KMS-11 (cell line): ENCODE measurements around the gene CRYM.
"Not testable (repeated sequence)": the region's sequence is repeated elsewhere in the genome, so short reads cannot be mapped to it uniquely, and the experiment has no call there.

Experiments
- H2AFZ ChIP-seq: fragments of 200-600 bp; sonication (generic); 2 replicates; pipeline ENCODE4 v1.6.1; 2016; ENCODE audit warnings: antibody characterized with exemption, mixed run types, low read depth
- H3K27ac ChIP-seq: fragments of 200-600 bp; sonication (generic); 2 replicates; pipeline ENCODE4 v1.6.1; 2016; ENCODE audit warnings: mild to moderate bottlenecking, mixed run types
- H3K27me3 ChIP-seq: fragments of 200-600 bp; sonication (generic); 2 replicates; pipeline ENCODE4 v1.6.1; 2017; ENCODE audit warnings: mild to moderate bottlenecking, low read depth, mixed run types, moderate library complexity; ENCODE audit not compliant: insufficient read depth
- H3K36me3 ChIP-seq: fragments of 200-600 bp; sonication (generic); 2 replicates; pipeline ENCODE4 v1.6.1; 2017; ENCODE audit warnings: mild to moderate bottlenecking, mixed run types; ENCODE audit not compliant: insufficient read depth
- H3K4me1 ChIP-seq: fragments of 200-600 bp; sonication (generic); 2 replicates; pipeline ENCODE4 v1.6.1; 2016; ENCODE audit warnings: mild to moderate bottlenecking, low read depth, mixed run types; ENCODE audit not compliant: poor library complexity, severe bottlenecking
- H3K4me2 ChIP-seq: fragments of 200-600 bp; sonication (generic); 2 replicates; pipeline ENCODE4 v1.7.0; 2016; ENCODE audit warnings: mild to moderate bottlenecking, mixed run types
- H3K4me3 ChIP-seq: fragments of 200-600 bp; sonication (generic); IDR thresholded peaks from 2 replicates; pipeline ENCODE4 v1.6.1; 2017; ENCODE audit warnings: low read depth, low read length, mixed read lengths; ENCODE audit not compliant: insufficient read depth
- H3K79me2 ChIP-seq: fragments of 200-600 bp; sonication (generic); 2 replicates; pipeline ENCODE4 v1.6.1; 2016; ENCODE audit warnings: low read depth, mixed run types; ENCODE audit not compliant: insufficient read depth
- H3K9ac ChIP-seq: fragments of 200-600 bp; sonication (generic); 2 replicates; pipeline ENCODE4 v1.6.1; 2016; ENCODE audit warnings: mild to moderate bottlenecking, mixed run types
- H4K20me1 ChIP-seq: fragments of 200-600 bp; sonication (generic); 2 replicates; pipeline ENCODE4 v1.6.1; 2016; ENCODE audit warnings: mild to moderate bottlenecking, mixed run types; ENCODE audit not compliant: insufficient read depth
- TF ChIP-seq, protein P1 (sequence below): fragments of 200-600 bp; sonication (generic); conservative IDR thresholded peaks from 2 replicates; pipeline ENCODE4 v1.6.1; 2017; ENCODE audit warnings: low read depth, mild to moderate bottlenecking, antibody characterized with exemption, low read length, moderate library complexity, mixed read lengths

CRYM gene

DNA sequence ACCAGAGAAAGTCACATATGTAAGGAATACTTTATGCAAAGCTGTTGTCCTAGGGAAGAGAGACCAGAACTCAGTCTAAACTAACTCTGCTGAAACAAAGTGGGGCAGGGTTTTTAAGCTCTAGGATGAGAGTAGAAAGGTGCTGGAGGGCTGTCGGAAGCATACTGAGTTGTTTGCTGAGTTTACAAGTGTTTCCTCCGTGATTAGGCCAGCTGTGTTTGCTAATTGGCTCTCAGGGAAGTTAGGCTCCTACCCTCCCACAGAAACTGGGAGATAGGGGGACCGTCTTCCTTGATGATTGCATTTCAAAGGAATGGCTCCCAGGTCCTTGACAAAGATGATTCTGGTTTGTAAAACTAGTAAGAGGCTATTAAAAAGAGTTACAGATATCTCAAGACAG, 24.4 kb upstream of the CRYM start:
- H3K27me3 ChIP-seq: no peaks in the 10 kb centered on the region
- H3K79me2 ChIP-seq: no peaks in the 10 kb centered on the region
- peaks cover 18% of the 10 kb centered on the region for H3K4me1 ChIP-seq
- TF ChIP-seq, protein P1, sequence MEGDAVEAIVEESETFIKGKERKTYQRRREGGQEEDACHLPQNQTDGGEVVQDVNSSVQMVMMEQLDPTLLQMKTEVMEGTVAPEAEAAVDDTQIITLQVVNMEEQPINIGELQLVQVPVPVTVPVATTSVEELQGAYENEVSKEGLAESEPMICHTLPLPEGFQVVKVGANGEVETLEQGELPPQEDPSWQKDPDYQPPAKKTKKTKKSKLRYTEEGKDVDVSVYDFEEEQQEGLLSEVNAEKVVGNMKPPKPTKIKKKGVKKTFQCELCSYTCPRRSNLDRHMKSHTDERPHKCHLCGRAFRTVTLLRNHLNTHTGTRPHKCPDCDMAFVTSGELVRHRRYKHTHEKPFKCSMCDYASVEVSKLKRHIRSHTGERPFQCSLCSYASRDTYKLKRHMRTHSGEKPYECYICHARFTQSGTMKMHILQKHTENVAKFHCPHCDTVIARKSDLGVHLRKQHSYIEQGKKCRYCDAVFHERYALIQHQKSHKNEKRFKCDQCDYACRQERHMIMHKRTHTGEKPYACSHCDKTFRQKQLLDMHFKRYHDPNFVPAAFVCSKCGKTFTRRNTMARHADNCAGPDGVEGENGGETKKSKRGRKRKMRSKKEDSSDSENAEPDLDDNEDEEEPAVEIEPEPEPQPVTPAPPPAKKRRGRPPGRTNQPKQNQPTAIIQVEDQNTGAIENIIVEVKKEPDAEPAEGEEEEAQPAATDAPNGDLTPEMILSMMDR: no peak
- peak overlapping the region; percentile 68; the same call in 1 of the 2 replicates for H3K9ac ChIP-seq
- H4K20me1 ChIP-seq: no peaks in the 10 kb centered on the region
- no peaks in the 10 kb centered on the region for H3K36me3 ChIP-seq
- peak overlapping the region; percentile 90 for H2AFZ ChIP-seq
- H3K27ac ChIP-seq: no peak overlapping the region
- H3K4me2 ChIP-seq: peak overlapping the region; percentile 66
- no peak overlapping the region for H3K4me3 ChIP-seq

DNA sequence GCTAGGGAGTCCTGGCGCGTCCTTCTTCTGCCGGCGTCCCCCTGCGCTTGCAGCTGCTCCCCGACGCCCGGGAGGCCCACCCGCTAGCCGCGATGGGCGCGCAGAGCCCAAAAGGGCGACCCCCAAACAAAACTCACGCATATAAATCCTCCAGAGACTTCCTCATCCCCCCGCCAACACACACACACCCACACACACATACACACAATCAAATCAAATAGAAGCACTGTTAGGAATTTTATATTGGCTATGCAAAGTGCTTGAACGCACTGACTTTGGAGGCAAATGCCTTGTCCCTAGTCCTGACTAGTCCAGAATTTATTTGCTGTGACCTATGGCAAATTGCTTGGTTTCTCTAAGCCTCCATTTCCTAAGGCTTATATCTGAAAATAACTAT, 23.8 kb upstream of the CRYM start:
- Histone ChIP-seq H3K27me3 (no peaks in the 10 kb centered on the region), H3K4me1 (peaks cover 18% of the 10 kb centered on the region), H2AFZ (peak overlapping the region; percentile 90), H3K27ac (peak overlapping the region; percentile 63; the same call in 1 of the 2 replicates), H3K4me2 (peak overlapping the region; percentile 66), H3K9ac (peak overlapping the region; percentile 68; the same call in 1 of the 2 replicates), H3K36me3 (no peaks in the 10 kb centered on the region), H3K79me2 (no peaks in the 10 kb centered on the region), H3K4me3 (no peak overlapping the region), H4K20me1 (no peaks in the 10 kb centered on the region)
- TF ChIP-seq, protein P1: no peak

DNA sequence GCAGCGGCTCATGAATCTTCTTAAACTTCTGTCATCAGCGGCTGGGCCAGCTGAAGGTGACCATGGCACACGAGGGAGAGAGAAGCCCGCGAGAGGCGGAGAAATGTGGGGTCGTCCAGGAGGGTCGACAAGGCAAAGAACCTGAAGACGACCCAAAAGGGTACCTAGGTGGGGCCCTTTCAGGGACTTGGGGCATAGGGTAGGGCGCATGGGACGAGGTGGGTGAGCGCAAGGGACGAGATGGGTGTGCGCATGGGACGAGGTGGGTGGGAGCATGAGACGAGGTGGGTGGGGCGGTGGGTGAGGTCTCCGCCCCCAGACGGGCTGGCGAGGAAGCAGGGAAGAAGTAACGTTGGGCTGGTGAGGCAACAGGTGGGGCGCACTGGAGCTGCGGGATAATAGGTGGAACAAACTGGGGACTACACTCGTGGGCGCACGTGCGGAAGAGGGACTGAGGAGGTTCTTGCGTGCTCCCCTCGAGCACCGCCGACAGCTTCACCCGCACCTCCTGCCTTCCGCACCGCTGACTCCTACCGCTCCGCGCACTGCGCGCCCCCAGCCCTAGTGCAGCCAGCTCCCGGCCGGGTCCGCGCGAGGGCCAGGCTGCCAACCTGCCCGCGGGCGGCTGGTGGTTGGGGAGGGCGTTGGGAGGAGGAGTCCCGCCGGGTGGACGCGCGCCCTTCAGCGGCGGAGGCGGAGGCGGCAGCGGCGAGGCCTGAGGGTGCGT, 23.2 kb upstream of the CRYM start:
- TF ChIP-seq, protein P1: 0 out of 2 replicates have a peak, but pooled peaks have one; percentile 20
- Histone ChIP-seq H2AFZ (peak overlapping the region; percentile 90), H3K27ac (peak overlapping the region; percentile 63), H3K36me3 (no peaks in the 10 kb centered on the region), H3K4me1 (peaks cover 18% of the 10 kb centered on the region), H3K4me3 (peak overlapping the region; percentile 57), H3K79me2 (no peaks in the 10 kb centered on the region), H4K20me1 (no peaks in the 10 kb centered on the region), H3K4me2 (peak overlapping the region; percentile 66), H3K27me3 (no peaks in the 10 kb centered on the region), H3K9ac (peak overlapping the region; percentile 68)

DNA sequence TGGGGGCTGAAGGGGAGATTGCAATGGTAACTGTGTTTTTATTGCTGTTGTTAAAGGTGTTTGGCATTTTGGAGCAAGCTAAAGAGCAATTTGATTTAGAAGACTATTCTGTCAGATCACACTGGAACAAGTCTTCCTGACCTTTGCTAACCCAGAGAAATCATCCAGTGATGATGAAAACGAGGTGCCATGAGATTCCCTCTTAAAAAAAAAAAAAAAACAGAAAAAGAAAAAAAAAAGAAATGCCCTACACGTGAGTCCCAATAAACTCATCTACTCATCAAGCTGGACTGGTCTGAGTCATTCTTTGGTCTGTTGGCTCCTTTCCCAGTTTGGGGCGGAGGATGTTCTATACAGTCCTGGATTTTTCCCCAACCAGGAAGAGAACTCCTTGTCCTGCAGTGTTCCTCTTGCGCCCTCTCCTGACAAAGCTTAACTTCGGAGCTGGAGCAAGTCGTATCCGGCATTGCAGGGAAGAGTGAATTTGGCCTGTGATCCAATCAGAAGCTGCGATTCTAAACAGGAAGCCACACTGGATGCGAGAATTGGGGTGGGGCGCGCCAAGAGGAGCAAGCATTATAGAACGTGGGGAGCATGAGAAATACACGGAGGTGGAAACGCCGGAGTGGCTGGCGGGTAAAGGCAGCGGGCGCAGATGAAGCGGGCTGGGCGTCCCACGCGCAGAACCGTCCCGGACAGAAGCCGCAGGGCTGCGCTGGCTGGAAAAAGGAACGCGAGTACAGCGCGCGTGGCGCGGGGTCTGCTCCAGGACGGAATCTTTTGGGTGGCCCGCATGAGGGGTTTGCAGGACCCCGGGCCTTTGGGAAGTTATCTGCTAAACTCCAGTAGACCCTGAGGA, 22.4 kb upstream of the CRYM start:
- H3K27me3 ChIP-seq: no peaks in the 10 kb centered on the region
- H2AFZ ChIP-seq: peak overlapping the region; percentile 90
- H3K9ac ChIP-seq: peak overlapping the region; percentile 68
- peak overlapping the region; percentile 57 for H3K4me3 ChIP-seq
- no peaks in the 10 kb centered on the region for H4K20me1 ChIP-seq
- H3K4me1 ChIP-seq: peaks cover 18% of the 10 kb centered on the region
- peak overlapping the region; percentile 66 for H3K4me2 ChIP-seq
- no peaks in the 10 kb centered on the region for H3K36me3 ChIP-seq
- no peaks in the 10 kb centered on the region for H3K79me2 ChIP-seq
- TF ChIP-seq, protein P1: peak; percentile 77
- H3K27ac ChIP-seq: peak overlapping the region; percentile 63

DNA sequence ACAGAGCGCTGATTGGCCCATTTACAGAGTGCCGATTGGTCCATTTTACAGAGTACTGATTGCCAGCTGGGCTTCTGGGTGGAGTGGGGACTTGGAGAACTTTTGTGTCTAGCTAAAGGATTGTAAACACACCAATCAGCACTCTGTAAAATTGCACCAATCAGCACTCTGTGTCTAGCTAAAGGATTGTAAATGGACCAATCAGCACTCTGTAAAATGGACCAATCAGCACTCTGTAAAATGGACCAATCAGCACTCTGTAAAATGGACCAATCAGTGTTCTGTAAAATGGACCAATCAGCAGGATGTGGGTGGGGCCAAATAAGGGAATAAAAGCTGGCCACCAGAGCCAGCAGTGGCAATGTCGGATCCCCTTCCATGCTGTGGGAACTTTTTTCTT, 11.7 kb upstream of the CRYM start:
- not testable (repeated sequence) for H3K4me3 ChIP-seq, H3K9ac ChIP-seq, H3K27me3 ChIP-seq, H3K4me1 ChIP-seq, H3K79me2 ChIP-seq, H3K4me2 ChIP-seq, H3K36me3 ChIP-seq, H2AFZ ChIP-seq, H4K20me1 ChIP-seq, H3K27ac ChIP-seq
